Inferior parietal cortex (tissue), 1 donor: ENCODE measurements around the gene CPLANE2.
"Not testable (repeated sequence)": the region's sequence is repeated elsewhere in the genome, so short reads cannot be mapped to it uniquely, and the experiment has no call there.

Experiments used
- DNase-seq: peaks from one replicate; pipeline ENCODE4 v3.0.0-alpha.2; 2016; ENCODE audit errors: extremely low spot score

Gene CPLANE2

GRCh38 chr1:16230744-16231143 lies 6.2 kb downstream of the CPLANE2 start:
- no peak for DNase-seq

GRCh38 chr1:16229976-16230740 lies 6.8 kb downstream of the CPLANE2 start:
- DNase-seq, result no peak

GRCh38 chr1:16226490-16227179 lies 10.3 kb downstream of the CPLANE2 start:
- no peak for DNase-seq

- no peak for DNase-seq
Observed at GRCh38 chr1:16226129-16226489, 10.9 kb downstream of the CPLANE2 start.

- DNase-seq, result no peak
Observed at GRCh38 chr1:16224472-16224871, 12.5 kb downstream of the CPLANE2 start.

- DNase-seq, result not testable (repeated sequence)
Observed at GRCh38 chr1:16222716-16223115, 14.3 kb downstream of the CPLANE2 start.

GRCh38 chr1:16221499-16221898 lies 15.5 kb downstream of the CPLANE2 start:
- DNase-seq, result no peak

- DNase-seq, result no peak
Observed at GRCh38 chr1:16219968-16220500, 16.9 kb downstream of the CPLANE2 start.

GRCh38 chr1:16218674-16219071 lies 18.3 kb downstream of the CPLANE2 start:
- DNase-seq, result no peak

GRCh38 chr1:16218014-16218673 lies 18.8 kb downstream of the CPLANE2 start:
- DNase-seq, result no peak

GRCh38 chr1:16217061-16217785 lies 19.8 kb downstream of the CPLANE2 start:
- DNase-seq, result peak; percentile 76

- peak; percentile 39 for DNase-seq
Observed at GRCh38 chr1:16215882-16216753, 20.9 kb downstream of the CPLANE2 start.

- DNase-seq, result not testable (repeated sequence)
Observed at GRCh38 chr1:16215240-16215639, 21.7 kb downstream of the CPLANE2 start.

- DNase-seq, result not testable (repeated sequence)
Observed at GRCh38 chr1:16213544-16213943, 23.4 kb downstream of the CPLANE2 start.

GRCh38 chr1:16213013-16213412 lies 24.0 kb downstream of the CPLANE2 start:
- no peak for DNase-seq

- DNase-seq, result no peak
Observed at GRCh38 chr1:16212251-16212961, 24.6 kb downstream of the CPLANE2 start, which contains the start of gene ARHGEF19. Gene ARHGEF19 (minus strand): TSS chr1:16212652. CDS start chr1:16209054, 3,598 bp downstream.

GRCh38 chr1:16211824-16212223 lies 25.2 kb downstream of the CPLANE2 start:
- no peak for DNase-seq

- no peak for DNase-seq
Observed at GRCh38 chr1:16210581-16210980, 26.4 kb downstream of the CPLANE2 start.

- DNase-seq, result no peak
Observed at GRCh38 chr1:16209847-16210407, 27.1 kb downstream of the CPLANE2 start.
